Mesothelial cell of epicardium (in vitro differentiated cells): ENCODE results near the gene TNFSF12. TPM values are rescaled to one million over a fixed set of nuclear protein-coding genes. Genes with fewer than 3 reads are reported as not detected.
"Not testable (repeated sequence)": the region's sequence is repeated elsewhere in the genome, so short reads cannot be mapped to it uniquely, and the experiment has no call there.

Experiments used
- DNase-seq, 2 experiments: peaks; one replicate each; pipeline ENCODE4 v3.0.0; 2021; ENCODE audit warnings: low spot score in 2 of 2; ENCODE audit not compliant: unreplicated experiment in 2 of 2
- H3K27ac Mint-ChIP-seq: 2 replicates; pipeline ENCODE4 v1.8.0; 2021; ENCODE audit warnings: mixed read lengths
- H3K27me3 Mint-ChIP-seq: 2 replicates; pipeline ENCODE4 v1.8.0; 2021; ENCODE audit warnings: low read depth, mixed read lengths
- H3K36me3 Mint-ChIP-seq: 2 replicates; pipeline ENCODE4 v1.8.0; 2021; ENCODE audit warnings: mixed read lengths
- H3K4me1 Mint-ChIP-seq: 2 replicates; pipeline ENCODE4 v1.8.0; 2021; ENCODE audit warnings: mixed read lengths
- H3K4me3 Mint-ChIP-seq: 2 replicates; pipeline ENCODE4 v1.8.0; 2021; ENCODE audit warnings: mild to moderate bottlenecking, moderate library complexity, mixed read lengths
- H3K9me3 Mint-ChIP-seq: 2 replicates; pipeline ENCODE4 v1.8.0; 2021; ENCODE audit warnings: mixed read lengths
- total RNA-seq: library from RNA; stranded (reverse); gene quantifications from 3 replicates; pipeline ENCODE4 v1.2.1, GENCODE V29; 2021
- TF ChIP-seq, protein P1 (sequence below): fragments of 200-600 bp; sonication (generic); IDR thresholded peaks from one replicate; pipeline ENCODE4 v1.5.0; 2021; ENCODE audit warnings: antibody characterized with exemption; ENCODE audit not compliant: unreplicated experiment

Gene TNFSF12
- total RNA-seq, 1 donor from 2014 or later: 7.6 TPM

GRCh38 chr17:7591596-7591995 lies 42.7 kb downstream of the TNFSF12 start:
- Mint-ChIP-seq H3K4me1 (peaks cover 18% of the 10 kb centered on the region), H3K27ac (peak overlapping the region; percentile 93), H3K4me3 (no peak overlapping the region), H3K36me3 (peaks cover 42% of the 10 kb centered on the region), H3K9me3 (no peaks in the 10 kb centered on the region), H3K27me3 (no peaks in the 10 kb centered on the region)
- DNase-seq: no peak
- TF ChIP-seq, protein P1, sequence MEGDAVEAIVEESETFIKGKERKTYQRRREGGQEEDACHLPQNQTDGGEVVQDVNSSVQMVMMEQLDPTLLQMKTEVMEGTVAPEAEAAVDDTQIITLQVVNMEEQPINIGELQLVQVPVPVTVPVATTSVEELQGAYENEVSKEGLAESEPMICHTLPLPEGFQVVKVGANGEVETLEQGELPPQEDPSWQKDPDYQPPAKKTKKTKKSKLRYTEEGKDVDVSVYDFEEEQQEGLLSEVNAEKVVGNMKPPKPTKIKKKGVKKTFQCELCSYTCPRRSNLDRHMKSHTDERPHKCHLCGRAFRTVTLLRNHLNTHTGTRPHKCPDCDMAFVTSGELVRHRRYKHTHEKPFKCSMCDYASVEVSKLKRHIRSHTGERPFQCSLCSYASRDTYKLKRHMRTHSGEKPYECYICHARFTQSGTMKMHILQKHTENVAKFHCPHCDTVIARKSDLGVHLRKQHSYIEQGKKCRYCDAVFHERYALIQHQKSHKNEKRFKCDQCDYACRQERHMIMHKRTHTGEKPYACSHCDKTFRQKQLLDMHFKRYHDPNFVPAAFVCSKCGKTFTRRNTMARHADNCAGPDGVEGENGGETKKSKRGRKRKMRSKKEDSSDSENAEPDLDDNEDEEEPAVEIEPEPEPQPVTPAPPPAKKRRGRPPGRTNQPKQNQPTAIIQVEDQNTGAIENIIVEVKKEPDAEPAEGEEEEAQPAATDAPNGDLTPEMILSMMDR: no peak

- Mint-ChIP-seq H3K4me1 (peaks cover 18% of the 10 kb centered on the region), H3K27ac (no peak overlapping the region), H3K4me3 (no peak overlapping the region), H3K9me3 (no peaks in the 10 kb centered on the region), H3K36me3 (peaks cover 43% of the 10 kb centered on the region), H3K27me3 (no peaks in the 10 kb centered on the region)
- no peak for DNase-seq
- TF ChIP-seq, protein P1: no peak
These were observed 43.7 kb downstream of the TNFSF12 start for GRCh38 chr17:7592422-7593021.

GRCh38 chr17:7593296-7593695 lies 44.4 kb downstream of the TNFSF12 start:
- Mint-ChIP-seq H3K9me3 (no peaks in the 10 kb centered on the region), H3K4me1 (peaks cover 13% of the 10 kb centered on the region), H3K36me3 (peaks cover 42% of the 10 kb centered on the region), H3K4me3 (no peak overlapping the region), H3K27me3 (no peaks in the 10 kb centered on the region), H3K27ac (peak overlapping the region; percentile 11)
- no peak for DNase-seq
- TF ChIP-seq, protein P1: no peak

GRCh38 chr17:7597561-7597960 lies 48.7 kb downstream of the TNFSF12 start:
- H3K36me3 Mint-ChIP-seq: peaks cover 50% of the 10 kb centered on the region
- not testable (repeated sequence) for DNase-seq, H3K4me1 Mint-ChIP-seq, H3K27me3 Mint-ChIP-seq, H3K4me3 Mint-ChIP-seq, H3K27ac Mint-ChIP-seq, H3K9me3 Mint-ChIP-seq

- Mint-ChIP-seq H3K36me3 (peaks cover 29% of the 10 kb centered on the region), H3K27ac (no peak overlapping the region), H3K9me3 (no peaks in the 10 kb centered on the region), H3K4me1 (peaks cover 8% of the 10 kb centered on the region), H3K27me3 (no peaks in the 10 kb centered on the region), H3K4me3 (no peak overlapping the region)
- DNase-seq: no peak
- TF ChIP-seq, protein P1: no peak
These were observed 57.4 kb downstream of the TNFSF12 start for GRCh38 chr17:7606280-7606679.

Other genes starting within 250 kb of the TNFSF12 start
- 265 to 278 TPM (median 273 TPM) in 3 replicates for gene EIF5A, start 241.4 kb upstream of the TNFSF12 start, total RNA-seq
- gene GPS2, start 233.7 kb upstream of the TNFSF12 start, total RNA-seq: 42.1 to 52.4 TPM (median 46.2 TPM) in 3 replicates
- gene NEURL4, start 219.7 kb upstream of the TNFSF12 start, total RNA-seq: 52.8 to 56.7 TPM (median 55.1 TPM) in 3 replicates
- gene ACAP1, start 212.5 kb upstream of the TNFSF12 start, total RNA-seq: 8.9 to 10.9 TPM (median 9.1 TPM) in 3 replicates
- gene KCTD11, start 196.9 kb upstream of the TNFSF12 start, total RNA-seq: 17.3 to 18.8 TPM (median 17.7 TPM) in 3 replicates
- 0.18 to 0.42 TPM in 2 of 3 replicates, not detected in the other for gene TMEM95, start 193.9 kb upstream of the TNFSF12 start, total RNA-seq
- 8.2 to 9.9 TPM (median 9.0 TPM) in 3 replicates for gene TNK1, start 168.0 kb upstream of the TNFSF12 start, total RNA-seq
- gene PLSCR3, start 154.5 kb upstream of the TNFSF12 start, total RNA-seq: 67.4 to 69.3 TPM (median 68.4 TPM) in 3 replicates
- gene TMEM256, start 145.0 kb upstream of the TNFSF12 start, total RNA-seq: 65.7 to 78.3 TPM (median 69.4 TPM) in 3 replicates
- 88.0 to 97.5 TPM (median 90.8 TPM) in 3 replicates for gene NLGN2, start 141.2 kb upstream of the TNFSF12 start, total RNA-seq
- 0.38 TPM in 1 of 3 replicates, not detected in the others for gene SPEM1, start 128.7 kb upstream of the TNFSF12 start, total RNA-seq
- not detected in 3 replicates for gene SPEM2, start 123.4 kb upstream of the TNFSF12 start, total RNA-seq
- not detected in 3 replicates for gene SPEM3, start 120.2 kb upstream of the TNFSF12 start, total RNA-seq
- gene TMEM102, start 113.6 kb upstream of the TNFSF12 start, total RNA-seq: 9.7 to 10.2 TPM (median 10.2 TPM) in 3 replicates
- 24.8 to 26.8 TPM (median 26.5 TPM) in 3 replicates for gene FGF11, start 109.5 kb upstream of the TNFSF12 start, total RNA-seq
- gene CHRNB1, start 104.0 kb upstream of the TNFSF12 start, total RNA-seq: 15.9 to 17.7 TPM (median 16.0 TPM) in 3 replicates
- gene ZBTB4, start 69.4 kb upstream of the TNFSF12 start, total RNA-seq: 36.4 to 40.1 TPM (median 39.7 TPM) in 3 replicates
- gene SLC35G6, start 67.6 kb upstream of the TNFSF12 start, total RNA-seq: not detected in 3 replicates
- 195 to 208 TPM (median 204 TPM) in 3 replicates for gene POLR2A, start 64.7 kb upstream of the TNFSF12 start, total RNA-seq
- gene TNFSF13, start 9.7 kb downstream of the TNFSF12 start, total RNA-seq: 4.3 to 6.1 TPM (median 5.2 TPM) in 3 replicates
- gene SENP3, start 12.9 kb downstream of the TNFSF12 start, total RNA-seq: 50.3 to 55.9 TPM (median 51.5 TPM) in 3 replicates
- 0.44 to 0.86 TPM (median 0.78 TPM) in 3 replicates for gene CD68, start 30.6 kb downstream of the TNFSF12 start, total RNA-seq
- gene MPDU1, start 34.8 kb downstream of the TNFSF12 start, total RNA-seq: 44.8 to 45.5 TPM (median 45.5 TPM) in 3 replicates
- 2.0 to 2.3 TPM (median 2.1 TPM) in 3 replicates for gene SOX15, start 41.0 kb downstream of the TNFSF12 start, total RNA-seq
- 43.2 to 44.5 TPM (median 43.4 TPM) in 3 replicates for gene FXR2, start 65.8 kb downstream of the TNFSF12 start, total RNA-seq
- gene SAT2, start 78.8 kb downstream of the TNFSF12 start, total RNA-seq: 80.6 to 95.0 TPM (median 87.7 TPM) in 3 replicates
- 0.60 to 0.84 TPM (median 0.82 TPM) in 3 replicates for gene SHBG, start 81.1 kb downstream of the TNFSF12 start, total RNA-seq
- 9.6 to 10.5 TPM (median 10.2 TPM) in 3 replicates for gene ATP1B2, start 101.9 kb downstream of the TNFSF12 start, total RNA-seq
- 98.8 to 105 TPM (median 101 TPM) in 3 replicates for gene TP53, start 138.4 kb downstream of the TNFSF12 start, total RNA-seq
- gene WRAP53, start 139.4 kb downstream of the TNFSF12 start, total RNA-seq: 12.3 to 13.6 TPM (median 13.1 TPM) in 3 replicates
- gene EFNB3, start 156.1 kb downstream of the TNFSF12 start, total RNA-seq: 27.3 to 28.2 TPM (median 28.1 TPM) in 3 replicates
- gene DNAH2, start 168.7 kb downstream of the TNFSF12 start, total RNA-seq: 0.18 to 0.64 TPM (median 0.25 TPM) in 3 replicates